Thyroid gland (tissue), 4 donors: ENCODE data around the gene CFAP161. TPM values are rescaled to one million over a fixed set of nuclear protein-coding genes. Genes with fewer than 3 reads are reported as not detected.

Experiments used
- DNase-seq, 2 donors: peaks; one replicate each; pipeline ENCODE4 v3.0.0-alpha.2; 2019
- H3K27ac ChIP-seq, 3 donors: fragments of 200-600 bp; sonication (generic); 1 replicate in 2 of 3; 2 replicates in 1 of 3; pipeline ENCODE4 v1.5.1; 2016 to 2019; ENCODE audit warnings: mild to moderate bottlenecking in 1 of 3, moderate library complexity in 1 of 3
- H3K27me3 ChIP-seq: fragments of 200-600 bp; sonication (generic); one replicate; pipeline ENCODE4 v1.5.1; 2019
- H3K36me3 ChIP-seq, 2 donors: fragments of 200-600 bp; sonication (generic); one replicate each; pipeline ENCODE4 v1.5.1; 2016 to 2019
- H3K4me1 ChIP-seq, 2 donors: fragments of 200-600 bp; sonication (generic); one replicate each; pipeline ENCODE4 v1.5.1; 2017 to 2019
- H3K4me3 ChIP-seq, 3 donors: fragments of 200-600 bp; sonication (generic); replicated peaks in 1 of 3; 1 replicate in 2 of 3; 2 replicates in 1 of 3; pipeline ENCODE4 v1.5.1; 2016; ENCODE audit warnings: mild to moderate bottlenecking in 1 of 3
- H3K9me3 ChIP-seq: fragments of 200-600 bp; sonication (generic); one replicate; pipeline ENCODE4 v1.5.1; 2017
- POLR2A ChIP-seq, 2 donors: fragments of 450-650 bp; IDR thresholded peaks; one replicate each; pipeline ENCODE4 v1.6.1; 2017; ENCODE audit warnings: antibody characterized with exemption in 2 of 2, mild to moderate bottlenecking in 2 of 2, moderate library complexity in 1 of 2
- WGBS, 2 donors: methylation state at CpG; one replicate each; pipeline ENCODE4 v1.1.5; 2017; 5-methylcytosine and 5-hydroxymethylcytosine counted together
- intact Hi-C: fragments of 100-400 bp; cut with DNase I; formaldehyde crosslinking; loops from one replicate; pipeline ENCODE4 v1.15.1; 2023
- total RNA-seq, 4 donors: library from RNA; depleted of rRNA; stranded (reverse); fragments of >200 nt; gene quantifications; one replicate each; pipeline ENCODE4 v1.2.3, GENCODE V29; 2016
- TF ChIP-seq, protein P1 (sequence below), 6 experiments: fragments of 200-600 bp in 3 of 6; fragments of 450-650 bp in 3 of 6; sonication (generic) in 3 of 6; IDR thresholded peaks; one replicate each; pipeline ENCODE4 v1.5.1; 2016 to 2019; ENCODE audit warnings: antibody characterized with exemption in 6 of 6, mild to moderate bottlenecking in 2 of 6, inconsistent platforms in 1 of 6, moderate library complexity in 1 of 6

CFAP161 gene
- total RNA-seq, 4 donors from 2014 or later = 0.56 to 0.81 (median 0.78) TPM; not detected in 1

- DNase-seq = peak; percentile 14 to 26
- Histone ChIP-seq H3K27me3 (no peaks in the 10 kb centered on the region), H3K4me3 (no peak overlapping the region), H3K27ac (no peak overlapping the region), H3K36me3 (no peaks in the 10 kb centered on the region), H3K9me3 (no peaks in the 10 kb centered on the region), H3K4me1 (no peaks in the 10 kb centered on the region)
- WGBS, 2 donors = 47 to 55% methylated on average over 13 of the region's 13 CpGs
- TF ChIP-seq, protein P1, sequence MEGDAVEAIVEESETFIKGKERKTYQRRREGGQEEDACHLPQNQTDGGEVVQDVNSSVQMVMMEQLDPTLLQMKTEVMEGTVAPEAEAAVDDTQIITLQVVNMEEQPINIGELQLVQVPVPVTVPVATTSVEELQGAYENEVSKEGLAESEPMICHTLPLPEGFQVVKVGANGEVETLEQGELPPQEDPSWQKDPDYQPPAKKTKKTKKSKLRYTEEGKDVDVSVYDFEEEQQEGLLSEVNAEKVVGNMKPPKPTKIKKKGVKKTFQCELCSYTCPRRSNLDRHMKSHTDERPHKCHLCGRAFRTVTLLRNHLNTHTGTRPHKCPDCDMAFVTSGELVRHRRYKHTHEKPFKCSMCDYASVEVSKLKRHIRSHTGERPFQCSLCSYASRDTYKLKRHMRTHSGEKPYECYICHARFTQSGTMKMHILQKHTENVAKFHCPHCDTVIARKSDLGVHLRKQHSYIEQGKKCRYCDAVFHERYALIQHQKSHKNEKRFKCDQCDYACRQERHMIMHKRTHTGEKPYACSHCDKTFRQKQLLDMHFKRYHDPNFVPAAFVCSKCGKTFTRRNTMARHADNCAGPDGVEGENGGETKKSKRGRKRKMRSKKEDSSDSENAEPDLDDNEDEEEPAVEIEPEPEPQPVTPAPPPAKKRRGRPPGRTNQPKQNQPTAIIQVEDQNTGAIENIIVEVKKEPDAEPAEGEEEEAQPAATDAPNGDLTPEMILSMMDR (IDR thresholded peaks at IDR 0.05) = no peak
- TF ChIP-seq POLR2A (IDR thresholded peaks at IDR 0.05) = no peak
- intact Hi-C loops = no loop called here
Observed at GRCh38 chr15:81098861-81099651, 35.0 kb upstream of the CFAP161 start.

DNA sequence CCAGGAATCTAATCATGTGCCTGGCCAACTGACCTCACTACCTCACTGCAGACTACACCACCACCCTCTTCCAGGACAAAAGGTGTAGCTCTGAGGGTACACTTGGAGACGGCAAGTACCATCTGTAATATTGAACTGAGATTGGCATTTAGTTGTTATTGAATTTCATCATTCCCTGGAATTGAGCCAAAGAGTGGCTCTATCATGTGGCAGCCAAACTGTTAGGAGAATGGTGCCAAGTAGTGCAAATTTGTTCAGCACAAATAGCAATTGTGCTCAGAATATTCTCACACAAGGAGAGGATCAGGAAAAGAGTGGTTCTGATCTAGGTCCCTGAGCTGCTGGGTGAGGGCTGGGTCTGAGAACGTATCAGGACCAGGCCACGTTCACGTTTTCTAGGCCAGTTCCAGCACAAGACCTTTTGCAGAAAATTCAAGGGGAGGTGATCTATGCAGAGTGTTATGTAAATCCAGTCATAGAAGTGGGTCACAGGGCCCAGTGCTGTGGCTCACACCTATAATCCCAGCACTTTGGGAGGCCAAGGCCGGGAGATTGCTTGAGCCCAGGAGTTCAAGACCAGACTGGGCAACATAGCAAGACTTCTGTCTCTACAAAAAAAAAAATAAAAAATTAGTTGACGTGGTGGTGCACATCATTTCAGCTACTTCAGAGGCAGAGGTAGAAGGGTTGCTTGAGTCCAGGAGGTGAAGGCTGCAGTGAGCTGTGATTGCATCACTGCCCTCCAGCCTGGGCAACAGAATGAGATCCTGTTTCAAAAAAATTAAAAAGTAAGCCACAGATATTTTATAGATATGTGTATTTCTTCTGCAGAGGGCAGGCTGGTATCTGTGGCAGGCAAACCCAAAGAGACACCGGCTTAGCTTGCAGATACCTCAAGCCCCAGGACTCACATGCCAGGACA is 31.9 kb upstream of the CFAP161 start:
- H3K27ac ChIP-seq = no peak overlapping the region
- no peaks in the 10 kb centered on the region for H3K36me3 ChIP-seq
- no peak for DNase-seq
- intact Hi-C loops = loop anchor here (10.0 kb wide), 1 partner anchor 303 kb away; no protein-coding TSS in a partner anchor
- TF ChIP-seq POLR2A (IDR thresholded peaks at IDR 0.05) = no peak
- H3K9me3 ChIP-seq = no peaks in the 10 kb centered on the region
- no peaks in the 10 kb centered on the region for H3K4me1 ChIP-seq
- H3K27me3 ChIP-seq = no peaks in the 10 kb centered on the region
- H3K4me3 ChIP-seq = no peak overlapping the region
- 86 to 89% methylated on average over 7 of the region's 7 CpGs for WGBS, 2 donors

- Histone ChIP-seq H3K4me1 (no peaks in the 10 kb centered on the region), H3K9me3 (no peaks in the 10 kb centered on the region), H3K27ac (no peak overlapping the region), H3K36me3 (no peaks in the 10 kb centered on the region), H3K4me3 (no peak overlapping the region), H3K27me3 (no peaks in the 10 kb centered on the region)
- TF ChIP-seq, protein P1 (IDR thresholded peaks at IDR 0.05) = no peak
- no peak for TF ChIP-seq POLR2A (IDR thresholded peaks at IDR 0.05)
- 93 to 100% methylated on average over 1 of the region's 1 CpG for WGBS, 2 donors
- intact Hi-C loops = loop anchor here (10.0 kb wide), 1 partner anchor 301 kb away; no protein-coding TSS in a partner anchor
- DNase-seq = no peak
Observed at GRCh38 chr15:81103857-81104256, 30.2 kb upstream of the CFAP161 start.

GRCh38 chr15:81105545-81105944 is 28.5 kb upstream of the CFAP161 start:
- H3K27ac ChIP-seq = no peak overlapping the region

DNA sequence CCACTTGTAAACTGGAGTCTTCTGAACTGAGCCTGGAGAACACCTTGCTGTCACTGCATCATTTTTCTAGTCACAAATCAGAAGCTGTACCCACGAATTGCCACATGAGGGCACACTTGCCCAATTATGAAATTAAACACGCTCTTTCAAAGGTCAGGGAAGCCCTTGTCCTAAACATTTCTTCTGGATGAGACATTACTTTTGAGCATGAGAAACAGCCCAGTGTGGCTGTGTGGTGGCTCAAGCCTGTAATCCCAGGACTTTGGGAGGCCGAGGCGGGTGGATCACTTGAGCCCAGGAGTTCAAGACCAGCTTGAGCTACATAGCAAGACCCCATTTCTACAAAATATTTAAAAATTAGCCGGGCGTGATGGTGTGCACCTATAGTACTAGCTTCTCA is 27.5 kb upstream of the CFAP161 start:
- WGBS, 2 donors = 47 to 53% methylated on average over 6 of the region's 6 CpGs
- no peaks in the 10 kb centered on the region for H3K27me3 ChIP-seq
- H3K36me3 ChIP-seq = no peaks in the 10 kb centered on the region
- H3K4me3 ChIP-seq = no peak overlapping the region
- no peaks in the 10 kb centered on the region for H3K4me1 ChIP-seq
- DNase-seq = peak; percentile 49 to 58
- TF ChIP-seq, protein P1 (IDR thresholded peaks at IDR 0.05) = peak; percentile 40 to 87 (median 78)
- TF ChIP-seq POLR2A (IDR thresholded peaks at IDR 0.05) = no peak
- H3K27ac ChIP-seq = no peak overlapping the region
- intact Hi-C loops = loop anchor here (5.0 to 10.0 kb wide), 3 partner anchors 46 to 298 kb away; no protein-coding TSS in a partner anchor
- H3K9me3 ChIP-seq = peaks cover 3% of the 10 kb centered on the region

More at GRCh38 chr15:81105545-81105944, 28.5 kb upstream of the CFAP161 start:
- intact Hi-C loops = loop anchor here (5.0 to 10.0 kb wide), 3 partner anchors 47 to 299 kb away; no protein-coding TSS in a partner anchor
- Histone ChIP-seq H3K9me3 (peaks cover 3% of the 10 kb centered on the region), H3K27me3 (no peaks in the 10 kb centered on the region), H3K36me3 (no peaks in the 10 kb centered on the region), H3K4me1 (no peaks in the 10 kb centered on the region), H3K4me3 (no peak overlapping the region)
- DNase-seq = no peak
- 84 to 87% methylated on average over 4 of the region's 4 CpGs for WGBS, 2 donors
- no peak for TF ChIP-seq POLR2A (IDR thresholded peaks at IDR 0.05)
- TF ChIP-seq, protein P1 (IDR thresholded peaks at IDR 0.05) = no peak
